Activated CD4-positive, alpha-beta memory T cell treated with anti-CD3 and anti-CD28 coated beads for 36 hours (primary cell): ENCODE data around the gene CDK6. TPM values are rescaled to one million over a fixed set of nuclear protein-coding genes. Genes with fewer than 3 reads are reported as not detected.

Experiments used
- CTCF ChIA-PET: fragments of 350-600 bp; sonication (Branson Sonifier 250); formaldehyde crosslinking; loops from one replicate; lab custom pipeline; 2021; ENCODE audit warnings: antibody characterized with exemption, inconsistent platforms; lab: Charles Lee
- POLR2A ChIA-PET: fragments of 350-600 bp; sonication (Branson Sonifier 250); formaldehyde crosslinking; loops from one replicate; lab custom pipeline; 2021; ENCODE audit warnings: antibody characterized with exemption; lab: Charles Lee
- DNase-seq: peaks from one replicate; pipeline ENCODE4 v3.0.0-alpha.2; 2020
- H3K27ac Mint-ChIP-seq: one replicate; pipeline ENCODE4 v1.8.0; 2021; ENCODE audit warnings: mixed read lengths
- H3K27me3 Mint-ChIP-seq: one replicate; pipeline ENCODE4 v1.8.0; 2021; ENCODE audit warnings: mixed read lengths
- H3K36me3 Mint-ChIP-seq: one replicate; pipeline ENCODE4 v1.8.0; 2021; ENCODE audit warnings: mixed read lengths
- H3K4me1 Mint-ChIP-seq: one replicate; pipeline ENCODE4 v1.8.0; 2021; ENCODE audit warnings: low read depth, mixed read lengths
- H3K4me3 Mint-ChIP-seq: one replicate; pipeline ENCODE4 v1.8.0; 2021; ENCODE audit warnings: mild to moderate bottlenecking, mixed read lengths
- H3K9me3 Mint-ChIP-seq: one replicate; pipeline ENCODE4 v1.8.0; 2021; ENCODE audit warnings: mixed read lengths
- intact Hi-C: fragments of 100-400 bp; cut with micrococcal nuclease; formaldehyde crosslinking; loops from one replicate; pipeline ENCODE4 v1.15.1; 2023
- total RNA-seq, 2 experiments: library from RNA; stranded (reverse); gene quantifications; one replicate each; pipeline ENCODE4 v1.2.3, GENCODE V29; 2021

Gene CDK6
- total RNA-seq, 2 experiments from 2014 or later: 131 to 132 TPM

- Mint-ChIP-seq H3K27me3 (no peaks in the 10 kb centered on the region), H3K9me3 (no peaks in the 10 kb centered on the region), H3K4me1 (peaks cover 42% of the 10 kb centered on the region), H3K27ac (no peak overlapping the region), H3K36me3 (peaks cover 22% of the 10 kb centered on the region), H3K4me3 (peak overlapping the region; percentile 48)
- ChIA-PET POLR2A (interaction anchor here (1.2 to 2.4 kb wide), 5 partner anchors 8 to 239 kb away, joined by 3 to 9 read pairs (median 8); partner anchors contain the start of genes PEX1 and RBM48), CTCF (interaction anchor here (1.1 to 4.6 kb wide), 7 partner anchors 9 to 258 kb away, joined by 3 to 19 read pairs (median 6); partner anchors contain the start of genes PEX1 and RBM48)
- intact Hi-C loops: loop anchor here (1.0 kb wide), 3 partner anchors 63 to 641 kb away; partner anchors contain the start of genes PEX1, RBM48 and VPS50
- no peak for DNase-seq
Observed at GRCh38 chr7:92590711-92591310, 245.6 kb downstream of the CDK6 start.

DNA sequence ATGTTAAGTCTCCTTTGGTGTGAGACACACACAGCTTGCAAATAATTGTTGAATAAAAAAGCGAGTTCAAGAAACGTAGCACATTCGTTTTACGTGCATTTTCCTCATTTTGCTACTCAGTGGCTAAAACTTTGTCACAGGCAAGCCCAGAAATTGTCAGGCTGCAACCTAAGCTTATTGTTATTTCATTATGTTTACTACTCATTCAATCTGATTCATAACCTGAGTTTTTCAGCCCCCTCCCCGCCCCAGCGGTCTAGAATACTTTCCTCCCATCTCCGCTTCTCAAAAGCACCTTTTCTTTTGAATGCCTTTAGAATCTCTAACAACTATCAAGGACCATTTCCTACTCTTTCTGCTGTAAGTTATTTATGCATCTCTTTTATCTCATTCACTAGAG, 247.3 kb downstream of the CDK6 start:
- DNase-seq: peak; percentile 61
- POLR2A ChIA-PET: interaction anchor here (1.1 to 2.4 kb wide), 5 partner anchors 10 to 60 kb away, joined by 3 to 8 read pairs (median 5); partner anchors contain the start of genes PEX1 and RBM48
- peak overlapping the region; percentile 82 for H3K27ac Mint-ChIP-seq
- peak overlapping the region; percentile 81 for H3K4me3 Mint-ChIP-seq
- H3K36me3 Mint-ChIP-seq: peaks cover 31% of the 10 kb centered on the region
- intact Hi-C loops: loop anchor here (1.0 to 5.0 kb wide), 3 partner anchors 21 to 528 kb away; partner anchors contain the start of genes ANKIB1, KRIT1 and SAMD9
- H3K27me3 Mint-ChIP-seq: no peaks in the 10 kb centered on the region
- CTCF ChIA-PET: interaction anchor here (0.8 to 4.6 kb wide), 4 partner anchors 21 to 61 kb away, joined by 4 to 19 read pairs (median 9); partner anchors contain the start of genes PEX1 and RBM48
- H3K9me3 Mint-ChIP-seq: peaks cover 4% of the 10 kb centered on the region
- peaks cover 52% of the 10 kb centered on the region for H3K4me1 Mint-ChIP-seq

DNA sequence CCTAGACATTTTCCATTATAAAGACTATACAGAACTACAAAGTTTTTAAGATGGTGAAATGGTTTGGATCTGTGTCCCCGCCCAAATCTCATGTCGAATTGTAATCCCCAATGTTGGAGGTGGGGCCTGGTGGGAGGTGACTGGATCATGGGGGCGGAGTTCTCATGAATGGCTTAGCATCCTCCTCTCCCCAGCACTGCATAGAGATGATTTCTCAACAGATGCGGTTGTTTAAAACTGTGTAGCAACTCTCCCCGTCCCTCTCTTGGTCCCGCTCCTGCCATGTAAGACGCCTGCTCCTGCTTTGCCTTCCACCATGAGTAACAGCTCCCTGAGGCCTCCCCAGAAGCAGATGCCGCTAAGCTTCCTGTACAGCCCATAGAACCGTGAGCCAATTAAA, 247.8 kb downstream of the CDK6 start:
- H3K27me3 Mint-ChIP-seq: no peaks in the 10 kb centered on the region
- intact Hi-C loops: loop anchor here (5.0 kb wide), 2 partner anchors 341 to 529 kb away; partner anchors contain the start of genes ANKIB1, KRIT1 and SAMD9
- DNase-seq: peak; percentile 51
- ChIA-PET POLR2A (interaction anchor here (1.1 to 2.3 kb wide), 3 partner anchors 10 to 60 kb away, joined by 3 to 8 read pairs (median 5); partner anchors contain the start of genes PEX1 and RBM48), CTCF (interaction anchor here (0.8 to 4.6 kb wide), 5 partner anchors 9 to 179 kb away, joined by 3 to 19 read pairs (median 4); partner anchors contain the start of genes PEX1 and RBM48)
- peaks cover 4% of the 10 kb centered on the region for H3K9me3 Mint-ChIP-seq
- H3K36me3 Mint-ChIP-seq: peaks cover 31% of the 10 kb centered on the region
- H3K27ac Mint-ChIP-seq: peak overlapping the region; percentile 82
- peak overlapping the region; percentile 81 for H3K4me3 Mint-ChIP-seq
- peaks cover 52% of the 10 kb centered on the region for H3K4me1 Mint-ChIP-seq

DNA sequence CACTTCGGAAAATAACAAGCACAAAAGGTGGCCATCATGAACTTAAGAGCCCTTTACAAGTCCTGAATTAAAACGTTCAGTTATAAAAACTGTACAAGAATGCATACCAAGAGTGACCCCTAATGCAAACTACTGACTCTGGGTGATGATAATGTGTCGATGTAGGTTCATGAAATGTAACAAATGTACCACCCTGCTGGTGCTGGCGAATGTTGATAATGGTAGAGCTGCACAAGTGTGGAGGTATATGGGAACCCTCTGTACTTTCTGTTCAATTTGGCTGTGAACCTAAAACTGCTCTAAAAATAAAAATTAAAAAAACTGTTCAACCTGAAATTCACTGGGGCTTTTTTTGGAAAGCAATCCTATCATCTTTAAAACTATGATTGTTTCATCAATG, 249.5 kb downstream of the CDK6 start:
- Mint-ChIP-seq H3K36me3 (peaks cover 33% of the 10 kb centered on the region), H3K27ac (peak overlapping the region; percentile 63), H3K4me3 (no peak overlapping the region), H3K27me3 (no peaks in the 10 kb centered on the region), H3K9me3 (peaks cover 4% of the 10 kb centered on the region), H3K4me1 (peaks cover 62% of the 10 kb centered on the region)
- no peak for DNase-seq
- POLR2A ChIA-PET: interaction anchor here (1.1 kb wide), 1 partner anchor 23 kb away, joined by 3 read pairs; no protein-coding TSS in a partner anchor
- CTCF ChIA-PET: no interaction called here
- intact Hi-C loops: loop anchor here (5.0 kb wide), 2 partner anchors 340 to 530 kb away; partner anchors contain the start of genes ANKIB1, KRIT1 and SAMD9

DNA sequence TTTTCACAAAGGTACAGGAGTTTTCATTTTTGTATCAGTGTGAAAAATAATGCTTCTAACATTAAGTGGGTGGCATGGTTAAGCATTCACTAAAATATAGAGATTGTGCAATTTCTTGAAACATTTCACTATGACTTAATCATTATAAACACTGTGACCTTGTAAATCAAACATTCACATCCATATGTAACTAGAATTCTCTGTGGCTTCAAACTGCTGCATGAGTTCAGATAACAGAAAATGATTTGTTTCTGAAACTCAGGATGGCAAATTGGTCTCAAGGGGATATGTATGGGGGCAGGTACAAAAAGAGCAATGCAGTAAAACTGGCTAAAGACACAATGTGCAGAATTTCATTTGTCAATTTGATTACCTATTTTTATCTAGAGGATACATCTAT, 250.0 kb downstream of the CDK6 start:
- CTCF ChIA-PET: interaction anchor here (1.2 kb wide), 1 partner anchor 461 kb away, joined by 4 read pairs; no protein-coding TSS in a partner anchor
- POLR2A ChIA-PET: no interaction called here
- DNase-seq: no peak
- Mint-ChIP-seq H3K27me3 (no peaks in the 10 kb centered on the region), H3K4me3 (no peak overlapping the region), H3K9me3 (peaks cover 4% of the 10 kb centered on the region), H3K27ac (peak overlapping the region; percentile 61), H3K4me1 (peaks cover 62% of the 10 kb centered on the region), H3K36me3 (peaks cover 33% of the 10 kb centered on the region)
- intact Hi-C loops: loop anchor here (5.0 kb wide), 2 partner anchors 339 to 531 kb away; partner anchors contain the start of genes ANKIB1, KRIT1 and SAMD9

DNA sequence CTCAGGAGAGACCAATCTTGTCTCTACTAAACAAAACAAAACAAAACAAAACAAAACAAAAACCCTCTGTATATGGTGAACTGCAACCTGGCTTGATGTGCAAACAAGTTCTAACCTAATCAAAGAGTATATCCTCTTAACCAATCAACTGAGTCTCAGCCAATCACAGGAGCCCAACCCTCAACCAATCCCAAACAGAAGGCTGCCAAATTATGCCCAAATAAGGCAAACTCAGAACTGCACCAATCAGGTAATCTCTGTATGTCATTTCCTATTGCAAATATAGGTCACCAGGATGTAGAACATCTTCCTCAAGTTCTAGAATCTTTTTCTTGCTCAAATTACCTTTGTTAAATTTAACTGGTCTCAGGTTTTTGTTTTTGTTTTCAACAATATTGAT, 251.4 kb downstream of the CDK6 start:
- Mint-ChIP-seq H3K36me3 (peaks cover 37% of the 10 kb centered on the region), H3K9me3 (peaks cover 4% of the 10 kb centered on the region), H3K4me3 (no peak overlapping the region), H3K27me3 (no peaks in the 10 kb centered on the region), H3K27ac (peak overlapping the region; percentile 76), H3K4me1 (peaks cover 58% of the 10 kb centered on the region)
- intact Hi-C loops: loop anchor here (5.0 kb wide), 2 partner anchors 338 to 532 kb away; partner anchors contain the start of genes ANKIB1, KRIT1 and SAMD9
- ChIA-PET POLR2A (no interaction called here), CTCF (interaction anchor here (1.1 kb wide), 1 partner anchor 25 kb away, joined by 3 read pairs; no protein-coding TSS in a partner anchor)
- no peak for DNase-seq

DNA sequence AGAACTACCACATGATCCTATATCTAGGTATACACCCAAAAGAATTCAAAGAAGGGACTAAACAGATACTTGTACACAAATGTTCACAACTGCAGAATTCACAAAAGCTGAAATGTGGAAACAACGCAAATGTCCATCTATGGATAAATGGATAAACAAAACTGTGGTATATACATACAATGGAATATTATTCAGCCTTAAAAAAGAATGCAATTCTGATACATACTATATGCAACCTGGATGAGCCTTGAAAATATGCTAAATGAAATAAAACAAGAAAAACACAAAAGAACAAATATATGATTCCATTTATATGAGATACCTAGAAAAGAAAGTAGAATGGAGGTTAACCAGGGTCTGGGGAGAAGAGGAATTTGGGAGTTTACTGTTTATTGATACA, 253.4 kb downstream of the CDK6 start:
- intact Hi-C loops: no loop called here
- Mint-ChIP-seq H3K9me3 (peaks cover 4% of the 10 kb centered on the region), H3K27ac (peak overlapping the region; percentile 30), H3K4me1 (peaks cover 43% of the 10 kb centered on the region), H3K36me3 (peaks cover 30% of the 10 kb centered on the region), H3K4me3 (no peak overlapping the region), H3K27me3 (no peaks in the 10 kb centered on the region)
- ChIA-PET CTCF (interaction anchor here (2.1 kb wide), 1 partner anchor 8 kb away, joined by 4 read pairs; no protein-coding TSS in a partner anchor), POLR2A (no interaction called here)
- no peak for DNase-seq

DNA sequence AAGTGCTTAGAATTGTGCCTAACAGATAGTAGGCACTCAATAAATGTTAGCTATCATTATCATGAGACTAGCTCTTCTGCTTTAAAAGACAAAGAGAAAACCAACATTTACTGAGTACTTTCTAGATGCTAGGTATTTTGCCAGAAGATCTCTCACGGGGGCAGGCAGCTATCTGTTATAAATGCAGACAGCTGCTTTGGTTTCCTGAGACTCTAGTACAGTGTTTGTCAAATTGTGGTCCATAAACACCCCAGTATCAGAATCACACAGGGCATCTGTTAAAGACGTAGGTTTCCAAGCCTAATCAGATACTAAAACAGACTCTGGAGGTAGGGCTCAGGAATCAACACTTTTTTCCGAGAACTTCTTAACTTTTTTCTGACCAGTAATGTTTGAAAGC, 260.1 kb downstream of the CDK6 start:
- ChIA-PET CTCF (no interaction called here), POLR2A (no interaction called here)
- Mint-ChIP-seq H3K36me3 (peaks cover 39% of the 10 kb centered on the region), H3K27me3 (no peaks in the 10 kb centered on the region), H3K27ac (no peak overlapping the region), H3K4me1 (peaks cover 4% of the 10 kb centered on the region), H3K9me3 (no peaks in the 10 kb centered on the region), H3K4me3 (no peak overlapping the region)
- no peak for DNase-seq
- intact Hi-C loops: no loop called here

GRCh38 chr7:92569137-92569536, 267.2 kb downstream of the CDK6 start:
- peak overlapping the region; percentile 47 for H3K27ac Mint-ChIP-seq
- no peaks in the 10 kb centered on the region for H3K9me3 Mint-ChIP-seq
- no peak for DNase-seq
- ChIA-PET CTCF (no interaction called here), POLR2A (no interaction called here)
- intact Hi-C loops: no loop called here
- H3K27me3 Mint-ChIP-seq: no peaks in the 10 kb centered on the region
- H3K4me1 Mint-ChIP-seq: peaks cover 2% of the 10 kb centered on the region
- no peak overlapping the region for H3K4me3 Mint-ChIP-seq
- H3K36me3 Mint-ChIP-seq: peaks cover 25% of the 10 kb centered on the region

DNA sequence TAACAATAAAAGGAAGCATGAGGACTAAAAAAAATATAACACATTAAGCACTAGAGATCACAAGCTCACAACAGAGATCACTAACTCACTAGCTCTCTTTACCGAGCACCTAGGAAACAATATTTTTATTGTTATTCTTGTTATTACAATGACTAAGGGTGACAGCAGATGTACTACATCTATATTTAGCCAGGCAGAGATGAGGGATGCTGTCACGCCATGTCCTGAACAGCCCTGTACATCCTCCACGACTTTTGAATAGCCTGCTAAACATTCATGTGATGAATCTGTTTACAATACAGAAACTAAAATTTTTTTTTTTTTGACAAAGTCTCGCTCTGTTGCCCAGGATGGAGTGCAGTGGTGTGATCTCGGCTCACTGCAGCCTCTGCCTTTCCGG, 268.9 kb downstream of the CDK6 start:
- Mint-ChIP-seq H3K27ac (no peak overlapping the region), H3K4me3 (no peak overlapping the region), H3K27me3 (no peaks in the 10 kb centered on the region), H3K4me1 (no peaks in the 10 kb centered on the region), H3K36me3 (peaks cover 24% of the 10 kb centered on the region), H3K9me3 (no peaks in the 10 kb centered on the region)
- intact Hi-C loops: no loop called here
- DNase-seq: no peak
- ChIA-PET POLR2A (no interaction called here), CTCF (interaction anchor here (1.2 to 1.6 kb wide), 2 partner anchors 39 to 42 kb away, joined by 3 to 4 read pairs; partner anchors contain the start of genes PEX1 and RBM48)

GRCh38 chr7:92563345-92563744, 273.0 kb downstream of the CDK6 start:
- no peaks in the 10 kb centered on the region for H3K27me3 Mint-ChIP-seq
- H3K4me1 Mint-ChIP-seq: no peaks in the 10 kb centered on the region
- intact Hi-C loops: no loop called here
- no peaks in the 10 kb centered on the region for H3K9me3 Mint-ChIP-seq
- no peak overlapping the region for H3K4me3 Mint-ChIP-seq
- no peak overlapping the region for H3K27ac Mint-ChIP-seq
- H3K36me3 Mint-ChIP-seq: peaks cover 18% of the 10 kb centered on the region
- no peak for DNase-seq
- ChIA-PET CTCF (interaction anchor here (0.8 kb wide), 1 partner anchor 47 kb away, joined by 3 read pairs; no protein-coding TSS in a partner anchor), POLR2A (interaction anchor here (1.1 kb wide), 2 partner anchors 11 to 24 kb away, joined by 3 read pairs; no protein-coding TSS in a partner anchor)

GRCh38 chr7:92560602-92561001, 275.8 kb downstream of the CDK6 start:
- CTCF ChIA-PET: no interaction called here
- intact Hi-C loops: no loop called here
- no peaks in the 10 kb centered on the region for H3K9me3 Mint-ChIP-seq

More at GRCh38 chr7:92560602-92561001, 275.8 kb downstream of the CDK6 start:
- no peak overlapping the region for H3K4me3 Mint-ChIP-seq
- H3K4me1 Mint-ChIP-seq: no peaks in the 10 kb centered on the region
- no peaks in the 10 kb centered on the region for H3K27me3 Mint-ChIP-seq
- peaks cover 14% of the 10 kb centered on the region for H3K36me3 Mint-ChIP-seq
- no peak overlapping the region for H3K27ac Mint-ChIP-seq
- no peak for DNase-seq
- POLR2A ChIA-PET: no interaction called here
